CD14-positive monocyte (primary cell): ENCODE results near the gene YTHDF1. TPM values are rescaled to one million over a fixed set of nuclear protein-coding genes. Genes with fewer than 3 reads are reported as not detected.

ENCODE experiments used
- DNase-seq, 3 donors: peaks; one replicate each; pipeline ENCODE4 v3.0.0-alpha.2; 2011 to 2022
- H2AFZ ChIP-seq: 2 replicates; pipeline ENCODE4 v1.6.0; 2012; ENCODE audit warnings: mild to moderate bottlenecking, low read depth, low read length, inconsistent platforms; ENCODE audit not compliant: insufficient read depth, poor library complexity, severe bottlenecking
- H3K27ac ChIP-seq, 2 donors: 1 replicate in 1 of 2; 2 replicates in 1 of 2; pipeline ENCODE4 v1.5.1; 2012 to 2013; ENCODE audit warnings: low read length in 2 of 2, control low read depth in 1 of 2, inconsistent platforms in 1 of 2, low read depth in 1 of 2, mild to moderate bottlenecking in 1 of 2
- H3K27me3 ChIP-seq, 2 donors: one replicate each; pipeline versions ENCODE4 v1.6.0 to v1.6.1; 2011 to 2013; ENCODE audit warnings: low read length in 2 of 2; ENCODE audit not compliant: control insufficient read depth in 2 of 2, insufficient read depth in 2 of 2
- H3K36me3 ChIP-seq, 2 donors: replicated peaks in 1 of 2; 1 replicate in 1 of 2; 2 replicates in 1 of 2; pipeline versions ENCODE4 v1.5.1 to v1.6.1; 2012 to 2013; ENCODE audit warnings: low read length in 2 of 2, control low read depth in 1 of 2, inconsistent platforms in 1 of 2, mild to moderate bottlenecking in 1 of 2; ENCODE audit not compliant: insufficient read depth in 2 of 2, control insufficient read depth in 1 of 2
- H3K4me1 ChIP-seq, 2 donors: 1 replicate in 1 of 2; 2 replicates in 1 of 2; pipeline versions ENCODE4 v1.5.1 to v1.6.1; 2012 to 2013; ENCODE audit warnings: low read length in 2 of 2, control low read depth in 1 of 2, inconsistent platforms in 1 of 2, mild to moderate bottlenecking in 1 of 2, moderate library complexity in 1 of 2; ENCODE audit not compliant: insufficient read depth in 2 of 2, control insufficient read depth in 1 of 2
- H3K4me2 ChIP-seq: replicated peaks from 2 replicates; pipeline ENCODE3; 2012; ENCODE audit warnings: low read length, moderate library complexity, mild to moderate bottlenecking; ENCODE audit not compliant: poor library complexity, severe bottlenecking; ENCODE audit errors: extremely low read depth
- H3K4me3 ChIP-seq, 3 experiments: fragments of 200-600 bp in 1 of 3; sonication (generic) in 1 of 3; replicated peaks in 1 of 3; 1 replicate in 2 of 3; 2 replicates in 1 of 3; pipeline ENCODE4 v1.5.1; 2011 to 2013; ENCODE audit warnings: low read length in 3 of 3, mild to moderate bottlenecking in 3 of 3, control low read depth in 2 of 3, low read depth in 2 of 3, inconsistent platforms in 1 of 3, moderate library complexity in 1 of 3
- H3K79me2 ChIP-seq: 2 replicates; pipeline ENCODE4 v1.6.0; 2012; ENCODE audit warnings: mild to moderate bottlenecking, control low read depth, inconsistent platforms, low read length, moderate library complexity; ENCODE audit not compliant: insufficient read depth
- H3K9ac ChIP-seq: 2 replicates; pipeline ENCODE4 v1.6.0; 2017; ENCODE audit warnings: low read length, mild to moderate bottlenecking; ENCODE audit not compliant: insufficient read depth, poor library complexity, severe bottlenecking
- H3K9me3 ChIP-seq, 2 donors: replicated peaks in 1 of 2; 1 replicate in 1 of 2; 2 replicates in 1 of 2; pipeline versions ENCODE4 v1.5.1 to v1.6.1; 2012 to 2013; ENCODE audit warnings: low read length in 2 of 2, control low read depth in 1 of 2; ENCODE audit not compliant: control insufficient read depth in 1 of 2, insufficient read depth in 1 of 2
- H4K20me1 ChIP-seq: 2 replicates; pipeline ENCODE4 v1.6.0; 2012; ENCODE audit warnings: mild to moderate bottlenecking, low read length, control low read depth, moderate library complexity; ENCODE audit not compliant: insufficient read depth
- H3K27ac Mint-ChIP-seq, 7 donors: one replicate each; pipeline ENCODE4 v1.8.0; 2020; ENCODE audit warnings: mild to moderate bottlenecking in 7 of 7, mixed read lengths in 7 of 7, moderate library complexity in 6 of 7, inconsistent platforms in 2 of 7
- H3K27me3 Mint-ChIP-seq, 3 donors: one replicate each; pipeline ENCODE4 v1.8.0; 2021 to 2022; ENCODE audit warnings: low read depth in 3 of 3, mild to moderate bottlenecking in 3 of 3, mixed read lengths in 3 of 3, moderate library complexity in 3 of 3, inconsistent platforms in 1 of 3
- H3K36me3 Mint-ChIP-seq, 2 donors: one replicate each; pipeline ENCODE4 v1.8.0; 2020; ENCODE audit warnings: mixed read lengths in 2 of 2, inconsistent platforms in 1 of 2, mild to moderate bottlenecking in 1 of 2
- H3K4me1 Mint-ChIP-seq: one replicate; pipeline ENCODE4 v1.8.0; 2020; ENCODE audit warnings: mild to moderate bottlenecking, mixed read lengths
- H3K4me3 Mint-ChIP-seq, 2 donors: one replicate each; pipeline ENCODE4 v1.8.0; 2020; ENCODE audit warnings: mild to moderate bottlenecking in 2 of 2, mixed read lengths in 2 of 2, moderate library complexity in 1 of 2
- H3K9me3 Mint-ChIP-seq, 7 donors: one replicate each; pipeline ENCODE4 v1.8.0; 2020 to 2022; ENCODE audit warnings: mixed read lengths in 7 of 7, mild to moderate bottlenecking in 6 of 7, moderate library complexity in 6 of 7, inconsistent platforms in 2 of 7
- CTCF ChIP-seq: fragments of 200-600 bp; IDR thresholded peaks from one replicate; pipeline ENCODE4 v1.8.0; 2022; ENCODE audit warnings: antibody characterized with exemption, mild to moderate bottlenecking
- WGBS: methylation state at CpG from one replicate; pipeline ENCODE4 v1.1.5; 2013; ENCODE audit warnings: missing lambda C conversion rate; ENCODE audit not compliant: insufficient coverage; 5-methylcytosine and 5-hydroxymethylcytosine counted together
- intact Hi-C, 2 donors: fragments of 100-400 bp; cut with micrococcal nuclease; formaldehyde crosslinking; loops; one replicate each; pipeline versions ENCODE4 v1.15.0 to v1.15.1; 2023
- polyA plus RNA-seq, 3 donors: library from polyadenylated mRNA; depleted of rRNA in 1 of 3; unstranded in 2 of 3; stranded (reverse) in 1 of 3; fragments of 300-500 nt in 2 of 3; fragments of >200 nt in 1 of 3; fragmentation: Illumina TruSeq in 2 of 3; gene quantifications; 1 replicate in 2 of 3; 2 replicates in 1 of 3; pipeline ENCODE4 v1.2.3, GENCODE V29; 2012 to 2021

The YTHDF1 gene
- polyA plus RNA-seq, 3 donors, result 18.0 to 33.4 (median 25.9) TPM

GRCh38 chr20:63246490-63247288 is 30.8 kb upstream of the YTHDF1 start:
- H3K4me3 ChIP-seq, result no peak overlapping the region
- no peak overlapping the region for H2AFZ ChIP-seq
- no peaks in the 10 kb centered on the region for H4K20me1 ChIP-seq
- H3K4me1 ChIP-seq, result no peaks in the 10 kb centered on the region
- H3K9me3 ChIP-seq, result no peaks in the 10 kb centered on the region
- no peaks in the 10 kb centered on the region for H3K36me3 ChIP-seq
- no peaks in the 10 kb centered on the region for H3K79me2 ChIP-seq
- H3K9me3 Mint-ChIP-seq, result peaks cover 0 to 8% (median 1%) of the 10 kb centered on the region in 7 donors
- no peak overlapping the region for H3K4me2 ChIP-seq
- H3K9ac ChIP-seq, result no peak overlapping the region
- 33% methylated on average over 39 of the region's 50 CpGs for WGBS
- peaks cover 24 to 47% (median 29%) of the 10 kb centered on the region in 3 donors for H3K27me3 Mint-ChIP-seq
- H3K27ac ChIP-seq, result no peak overlapping the region
- peak overlapping the region in 1 of 2 donors; percentile 30 for H3K4me3 Mint-ChIP-seq
- no peaks in the 10 kb centered on the region for H3K36me3 Mint-ChIP-seq
- TF ChIP-seq CTCF, result no peak
- intact Hi-C loops, result no loop called here
- no peak for DNase-seq
- no peak overlapping the region for H3K27ac Mint-ChIP-seq
- H3K27me3 ChIP-seq, result peaks cover 0 to 21% of the 10 kb centered on the region in 2 donors
- no peaks in the 10 kb centered on the region for H3K4me1 Mint-ChIP-seq

GRCh38 chr20:63244468-63244867 is 28.5 kb upstream of the YTHDF1 start:
- Histone ChIP-seq H3K9ac (no peak overlapping the region), H3K36me3 (no peaks in the 10 kb centered on the region), H3K27me3 (peaks cover 0 to 20% of the 10 kb centered on the region in 2 donors), H3K4me2 (no peak overlapping the region), H3K4me1 (no peaks in the 10 kb centered on the region), H3K79me2 (no peaks in the 10 kb centered on the region), H3K27ac (no peak overlapping the region), H3K9me3 (no peaks in the 10 kb centered on the region), H2AFZ (no peak overlapping the region), H4K20me1 (no peaks in the 10 kb centered on the region), H3K4me3 (no peak overlapping the region)
- no peak for DNase-seq
- no peak overlapping the region for H3K27ac Mint-ChIP-seq
- intact Hi-C loops, result no loop called here
- no peak for TF ChIP-seq CTCF
- H3K4me1 Mint-ChIP-seq, result no peaks in the 10 kb centered on the region
- 92% methylated on average over 9 of the region's 10 CpGs for whole genome bisulfite sequencing
- H3K4me3 Mint-ChIP-seq, result no peak overlapping the region
- peaks cover 0 to 3% (median 0%) of the 10 kb centered on the region in 7 donors for H3K9me3 Mint-ChIP-seq
- H3K36me3 Mint-ChIP-seq, result no peaks in the 10 kb centered on the region
- peaks cover 20 to 35% (median 23%) of the 10 kb centered on the region in 3 donors for H3K27me3 Mint-ChIP-seq
